Sigmoid colon (tissue), 4 donors: Measurements from ENCODE around the gene MYEOV.

Experiments
- CTCF ChIP-seq, 4 experiments: fragments of 450-650 bp in 3 of 4; fragments of 200-600 bp in 1 of 4; IDR thresholded peaks; one replicate each; pipeline ENCODE4 v1.5.1; 2016 to 2019; ENCODE audit warnings: antibody characterized with exemption in 4 of 4, mild to moderate bottlenecking in 3 of 4, moderate library complexity in 2 of 4
- POLR2A ChIP-seq, 2 donors: fragments of 450-650 bp; IDR thresholded peaks; one replicate each; pipeline ENCODE4 v1.6.1; 2016; ENCODE audit warnings: antibody characterized with exemption in 2 of 2, mild to moderate bottlenecking in 2 of 2, moderate library complexity in 2 of 2
- POLR2AphosphoS5 ChIP-seq, 4 donors: sonication (generic); formaldehyde crosslinking; IDR thresholded peaks; one replicate each; pipeline ENCODE4 v1.6.1; 2017; ENCODE audit warnings: antibody characterized with exemption in 4 of 4

GRCh38 chr11:69301081-69301454 lies 7.1 kb downstream of the MYEOV start:
- TF ChIP-seq POLR2AphosphoS5 (IDR thresholded peaks at IDR 0.05) (no peak), CTCF (IDR thresholded peaks at IDR 0.05) (no peak), POLR2A (IDR thresholded peaks at IDR 0.05) (no peak)
